ENCODE measurements around the gene MTIF2.
A peak's percentile ranks its signal among the peaks of the same experiment; 100 is the strongest.
"Not testable (repeated sequence)": the region's sequence is repeated elsewhere in the genome, so short reads cannot be mapped to it uniquely, and the experiment has no call there.

MTIF2 gene, protein sequence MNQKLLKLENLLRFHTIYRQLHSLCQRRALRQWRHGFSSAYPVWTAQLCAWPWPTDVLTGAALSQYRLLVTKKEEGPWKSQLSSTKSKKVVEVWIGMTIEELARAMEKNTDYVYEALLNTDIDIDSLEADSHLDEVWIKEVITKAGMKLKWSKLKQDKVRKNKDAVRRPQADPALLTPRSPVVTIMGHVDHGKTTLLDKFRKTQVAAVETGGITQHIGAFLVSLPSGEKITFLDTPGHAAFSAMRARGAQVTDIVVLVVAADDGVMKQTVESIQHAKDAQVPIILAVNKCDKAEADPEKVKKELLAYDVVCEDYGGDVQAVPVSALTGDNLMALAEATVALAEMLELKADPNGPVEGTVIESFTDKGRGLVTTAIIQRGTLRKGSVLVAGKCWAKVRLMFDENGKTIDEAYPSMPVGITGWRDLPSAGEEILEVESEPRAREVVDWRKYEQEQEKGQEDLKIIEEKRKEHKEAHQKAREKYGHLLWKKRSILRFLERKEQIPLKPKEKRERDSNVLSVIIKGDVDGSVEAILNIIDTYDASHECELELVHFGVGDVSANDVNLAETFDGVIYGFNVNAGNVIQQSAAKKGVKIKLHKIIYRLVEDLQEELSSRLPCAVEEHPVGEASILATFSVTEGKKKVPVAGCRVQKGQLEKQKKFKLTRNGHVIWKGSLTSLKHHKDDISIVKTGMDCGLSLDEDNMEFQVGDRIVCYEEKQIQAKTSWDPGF

DNA sequence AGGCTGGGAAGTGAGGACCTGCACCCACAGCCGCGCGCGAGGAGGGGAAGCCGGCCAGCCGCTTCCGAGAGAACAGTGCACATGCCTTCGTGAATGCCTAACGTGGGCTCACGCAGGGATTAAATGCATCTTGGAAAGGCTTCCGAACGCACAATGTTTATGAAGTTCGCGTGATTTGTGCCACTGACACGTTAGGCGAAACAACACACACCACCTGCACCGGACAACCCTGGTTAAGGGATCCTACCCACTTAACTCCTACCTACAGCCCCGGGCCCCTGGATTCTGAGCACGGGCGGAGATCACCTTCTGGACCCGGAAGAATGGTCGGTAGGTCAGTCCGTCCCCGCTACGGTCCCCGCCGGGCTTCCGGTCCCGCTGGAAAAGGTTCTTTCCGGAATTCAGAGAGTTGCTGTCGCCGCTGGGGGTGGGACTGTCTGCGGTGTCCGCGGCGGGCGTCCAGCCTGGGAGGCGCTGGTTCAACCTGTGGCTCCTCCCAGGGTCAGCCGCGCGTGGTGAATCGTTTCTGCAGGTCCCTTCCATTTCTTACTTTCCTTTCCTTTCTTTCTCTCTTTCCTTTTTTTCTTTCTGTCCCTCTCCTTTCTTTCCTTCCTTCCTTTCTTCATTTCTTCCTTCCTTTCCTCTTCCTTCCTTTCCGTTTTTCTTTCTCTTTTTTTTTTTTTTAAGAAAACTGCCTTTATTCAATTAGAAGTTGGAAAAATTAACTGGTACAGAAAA is at the start of gene MTIF2:
TSS of gene MTIF2 (minus strand) at position 325 of the 738 bp plus-strand sequence. CDS start 5,373 bp downstream, outside the sequence.
- peak within 1 kb of the TSS; percentile 97 for H3K4me3 ChIP-seq (ENCODE audit: low read depth, low read length)

GRCh38 chr2:55314985-55315384 is 46.0 kb upstream of the MTIF2 start:
- no peak overlapping the region for H3K4me3 ChIP-seq (ENCODE audit: low read depth, low read length)

- H3K4me3 ChIP-seq (ENCODE audit: low read depth, low read length) = no peak overlapping the region
These were observed 42.4 kb upstream of the MTIF2 start for GRCh38 chr2:55311444-55311870.

GRCh38 chr2:55309446-55309845 is 40.4 kb upstream of the MTIF2 start:
- H3K4me3 ChIP-seq (ENCODE audit: low read depth, low read length) = no peak overlapping the region

DNA sequence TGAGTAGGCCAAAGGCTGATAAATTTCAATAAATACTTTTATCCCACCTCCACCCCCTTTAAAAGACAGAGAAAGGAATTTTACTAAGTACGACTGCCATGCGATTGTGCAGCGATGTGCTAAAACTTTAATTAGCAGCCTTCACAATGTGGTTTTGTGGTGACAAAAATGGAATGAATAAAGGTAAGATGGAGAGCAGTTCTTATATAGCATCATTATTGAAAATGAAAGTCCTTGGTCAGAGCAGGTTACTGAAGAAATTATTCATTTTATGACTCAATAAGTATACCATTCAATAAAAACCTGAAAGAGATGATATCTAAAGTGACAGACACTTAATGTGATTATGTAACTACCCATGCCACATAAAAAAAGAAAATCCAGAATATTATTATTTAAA is 33.2 kb upstream of the MTIF2 start:
- no peak overlapping the region for H3K4me3 ChIP-seq (ENCODE audit: low read depth, low read length)

- no peak overlapping the region for H3K4me3 ChIP-seq (ENCODE audit: low read depth, low read length)
These were observed 32.2 kb upstream of the MTIF2 start for GRCh38 chr2:55301277-55301676.

DNA sequence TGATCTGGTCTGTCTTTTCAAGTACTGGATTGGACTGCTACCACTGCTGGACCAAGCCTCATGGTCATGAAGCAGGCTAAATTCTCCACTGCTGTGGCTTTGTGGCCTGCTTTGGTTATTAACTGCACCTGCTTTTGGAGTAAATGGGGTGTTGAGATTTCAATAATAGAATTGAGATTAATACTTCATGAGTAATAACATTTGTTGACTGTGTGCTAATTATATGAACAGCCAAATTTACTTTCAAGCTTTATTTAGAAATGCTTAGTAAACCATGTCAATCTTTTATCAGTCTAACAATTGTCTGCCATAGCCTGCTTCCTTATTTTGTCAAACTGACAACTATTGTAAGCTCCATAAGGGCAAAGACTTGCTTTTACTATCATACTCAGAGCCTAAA is 27.4 kb upstream of the MTIF2 start:
- H3K4me3 ChIP-seq (ENCODE audit: low read depth, low read length) = no peak overlapping the region

- H3K4me3 ChIP-seq (ENCODE audit: low read depth, low read length) = no peak overlapping the region
These were observed 14.1 kb upstream of the MTIF2 start for GRCh38 chr2:55283083-55283482.

DNA sequence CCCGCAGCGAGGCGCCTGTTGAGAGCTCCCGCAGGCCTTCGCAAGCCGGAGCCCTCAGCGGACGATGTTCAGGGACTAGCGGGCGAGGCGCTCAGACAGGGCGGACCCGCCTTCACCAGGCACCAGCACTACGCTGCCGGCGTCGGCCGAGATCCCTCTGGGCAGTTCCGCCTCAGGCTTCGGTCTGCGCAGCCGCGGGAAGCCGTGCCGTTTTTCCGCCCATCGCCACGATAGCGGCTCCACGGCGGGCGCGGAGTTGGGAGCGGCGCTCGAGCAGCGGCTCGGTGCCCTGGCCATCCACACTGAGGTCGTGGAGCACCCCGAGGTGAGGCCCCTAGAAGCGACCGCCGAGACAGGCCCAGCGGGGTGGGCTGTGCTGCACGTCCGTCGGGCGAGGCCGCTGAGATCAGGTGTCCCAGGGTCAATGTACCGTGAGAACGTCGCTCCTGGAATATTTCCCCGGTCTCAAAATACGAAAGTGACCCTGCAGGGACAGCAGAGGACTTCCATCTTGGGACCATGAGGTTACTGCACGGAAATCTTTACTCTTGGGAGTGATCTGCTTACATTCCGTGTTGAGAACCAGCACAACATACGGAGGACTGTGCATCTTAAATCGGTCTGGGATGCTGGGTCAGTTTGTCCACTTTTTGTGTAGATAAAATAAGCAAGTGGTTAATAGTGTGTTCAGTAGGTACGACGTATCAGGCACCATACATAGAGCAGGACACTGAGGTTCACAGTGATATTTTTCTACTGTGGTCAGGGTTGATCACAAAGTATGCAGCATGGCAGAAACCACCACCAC is 13.3 kb upstream of the MTIF2 start:
- peak overlapping the region; percentile 56 for H3K4me3 ChIP-seq (ENCODE audit: low read depth, low read length)

GRCh38 chr2:55280851-55281546 is 12.0 kb upstream of the MTIF2 start:
- H3K4me3 ChIP-seq (ENCODE audit: low read depth, low read length) = not testable (repeated sequence)

- H3K4me3 ChIP-seq (ENCODE audit: low read depth, low read length) = not testable (repeated sequence)
These were observed 10.9 kb upstream of the MTIF2 start for GRCh38 chr2:55279859-55280424.

DNA sequence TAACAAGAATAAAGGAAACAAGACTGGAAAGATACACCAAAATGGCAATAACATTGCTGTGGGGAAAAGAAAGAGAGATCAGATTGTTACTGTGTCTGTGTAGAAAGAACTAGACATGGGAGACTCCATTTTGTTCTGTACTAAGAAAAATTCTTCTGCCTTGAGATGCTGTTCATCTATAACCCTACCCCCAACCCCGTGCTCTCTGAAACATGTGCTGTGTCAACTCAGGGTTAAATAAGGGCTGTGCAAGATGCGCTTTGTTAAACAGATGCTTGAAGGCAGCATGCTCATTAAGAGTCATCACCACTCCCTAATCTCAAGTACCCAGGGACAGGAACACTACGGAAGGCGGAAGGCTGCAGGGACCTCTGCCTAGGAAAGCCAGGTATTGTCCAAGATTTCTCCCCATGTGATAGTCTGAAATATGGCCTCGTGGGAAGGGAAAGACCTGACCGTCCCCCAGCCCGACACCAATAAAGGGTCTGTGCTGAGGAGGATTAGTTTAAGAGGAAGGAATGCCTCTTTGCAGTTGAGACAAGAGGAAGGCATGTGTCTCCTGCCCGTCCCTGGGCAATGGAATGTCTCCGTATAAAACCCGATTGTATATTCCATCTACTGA is 10.3 kb upstream of the MTIF2 start:
- H3K4me3 ChIP-seq (ENCODE audit: low read depth, low read length) = not testable (repeated sequence)

DNA sequence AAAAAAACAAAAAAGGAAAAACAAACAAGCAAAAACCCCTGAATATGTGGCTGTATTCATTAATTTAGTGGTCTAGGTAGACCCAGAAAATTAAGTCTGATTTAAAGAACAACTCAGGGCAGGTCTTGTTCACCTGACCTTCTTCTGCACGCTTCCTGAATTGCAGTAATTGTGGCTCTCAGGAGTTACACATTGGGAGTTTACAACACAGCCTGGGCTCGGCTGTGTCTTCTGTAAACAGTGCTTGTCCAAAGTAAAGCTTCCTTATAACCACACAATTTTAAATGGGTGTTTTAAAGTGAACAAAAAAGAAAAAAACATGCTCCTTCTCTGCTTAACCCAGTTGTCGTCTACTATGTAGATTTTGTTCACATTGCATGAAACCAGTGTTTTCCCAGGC is 8.3 kb upstream of the MTIF2 start:
- H3K4me3 ChIP-seq (ENCODE audit: low read depth, low read length) = no peak overlapping the region

DNA sequence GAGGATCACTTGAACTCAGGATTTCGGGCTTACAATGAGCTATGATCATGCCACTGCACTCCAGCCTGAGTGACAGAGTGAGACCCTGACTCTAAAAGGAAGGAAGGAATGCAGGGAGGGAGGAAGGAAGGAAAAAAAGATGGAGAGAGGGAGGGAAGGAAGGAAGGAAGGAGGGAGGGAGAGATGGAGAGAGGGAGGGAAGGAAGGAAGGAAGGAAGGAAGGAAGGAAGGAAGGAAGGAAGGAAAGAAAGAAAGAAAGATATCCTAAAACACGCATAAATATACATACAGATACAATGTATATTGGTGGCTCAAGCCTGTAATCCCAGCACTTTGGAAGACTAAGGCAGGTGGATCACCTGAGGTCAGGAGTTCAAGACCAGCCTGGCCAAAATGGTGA is 5.3 kb upstream of the MTIF2 start:
- not testable (repeated sequence) for H3K4me3 ChIP-seq (ENCODE audit: low read depth, low read length)

- H3K4me3 ChIP-seq (ENCODE audit: low read depth, low read length) = peak overlapping the region; percentile 97
These were observed 587 bp upstream of the MTIF2 start for GRCh38 chr2:55269645-55269990.

DNA sequence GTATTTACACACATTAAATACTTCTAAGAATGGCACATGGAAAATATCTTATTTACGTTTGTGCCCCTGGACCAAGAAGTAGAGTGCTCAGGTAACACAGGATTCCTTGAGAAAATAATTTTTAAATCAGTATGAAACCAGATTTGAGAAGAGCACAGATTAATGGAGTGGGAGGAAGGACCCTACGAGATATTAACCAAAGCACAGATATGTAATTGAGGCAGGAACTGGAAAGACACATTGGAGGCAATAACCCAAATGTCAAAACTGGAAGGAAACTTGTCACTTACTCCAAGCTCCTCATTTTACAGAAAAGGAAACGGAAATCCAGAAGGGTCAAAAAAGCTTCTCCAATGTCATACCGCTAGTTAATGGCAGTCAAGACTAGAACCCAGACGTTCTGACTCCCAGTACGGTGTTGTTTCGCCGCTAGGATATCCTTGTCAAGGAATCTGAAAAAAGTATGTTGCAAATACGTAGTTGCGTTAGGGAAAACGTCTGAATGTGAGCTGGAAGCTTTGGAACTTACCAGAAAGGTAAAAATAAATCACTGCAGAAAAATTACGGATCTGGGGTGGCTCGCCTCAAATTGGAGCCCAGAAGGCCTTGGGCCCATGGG is 634 bp downstream of the MTIF2 start:
- H3K4me3 ChIP-seq (ENCODE audit: low read depth, low read length) = peak overlapping the region; percentile 97

DNA sequence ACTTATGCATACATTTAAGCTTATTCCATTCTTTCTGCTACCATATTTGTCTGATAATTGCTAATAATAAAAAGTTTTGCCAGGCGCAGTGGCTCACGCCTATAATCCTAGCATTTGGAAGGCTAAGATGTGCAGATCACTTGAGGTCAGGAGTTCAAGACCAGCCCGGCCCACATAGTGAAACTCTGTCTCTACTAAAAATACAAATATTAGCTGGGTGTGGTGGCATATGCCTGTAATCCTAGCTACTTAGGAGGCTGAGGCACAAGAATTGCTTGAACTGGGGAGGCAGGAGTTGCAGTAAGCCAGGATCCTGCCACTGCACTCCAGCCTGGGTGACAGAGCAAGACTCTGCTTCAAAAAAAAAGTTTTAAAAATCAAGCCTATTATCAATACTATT is 9.4 kb downstream of the MTIF2 start:
- not testable (repeated sequence) for H3K4me3 ChIP-seq (ENCODE audit: low read depth, low read length)

- H3K4me3 ChIP-seq (ENCODE audit: low read depth, low read length) = no peak overlapping the region
These were observed 16.2 kb downstream of the MTIF2 start for GRCh38 chr2:55252832-55253231.

GRCh38 chr2:55247025-55247424 is 22.0 kb downstream of the MTIF2 start:
- H3K4me3 ChIP-seq (ENCODE audit: low read depth, low read length) = no peak overlapping the region

Measured in iPS-11a (cell line).